Endothelial cell of umbilical vein (primary cell): Measurements from ENCODE around the gene IFNB1. TPM values are rescaled to one million over a fixed set of nuclear protein-coding genes. Genes with fewer than 3 reads are reported as not detected.

Experiments
- BruUV-seq: library from RNA; stranded (reverse); fragments of 400-500 nt; replicated peaks from 2 replicates; lab custom pipeline; 2021; lab: Mats Ljungman, UMichigan
- CTCF ChIA-PET: fragments of 300-600, 350-600 bp; sonication (Branson Sonifier 250); formaldehyde crosslinking; loops from one replicate; lab custom pipeline; 2021; ENCODE audit warnings: antibody characterized with exemption, inconsistent platforms; lab: Charles Lee
- POLR2A ChIA-PET: fragments of 300-600, 350-600 bp; sonication (Branson Sonifier 250); formaldehyde crosslinking; loops from one replicate; lab custom pipeline; 2021; ENCODE audit warnings: antibody characterized with exemption, inconsistent platforms; lab: Charles Lee
- DNase-seq: peaks from one replicate; pipeline ENCODE4 v3.0.0-alpha.2; 2011; ENCODE audit warnings: low read depth, low spot score
- FAIRE-seq: peaks from 2 replicates; lab custom pipeline; 2011; peaks lifted over from hg19 to GRCh38; lab: Jason Lieb, UNC
- H2AFZ ChIP-seq: 2 replicates; pipeline ENCODE4 v1.6.0; 2012; ENCODE audit warnings: low read depth, low read length, control low read depth, inconsistent platforms
- H3K27ac ChIP-seq: 2 replicates; pipeline ENCODE4 v1.5.1; 2011; ENCODE audit warnings: low read depth, mild to moderate bottlenecking, control low read depth, low read length, moderate library complexity; ENCODE audit not compliant: insufficient read depth
- H3K27me3 ChIP-seq, 2 experiments: 2 replicates each; pipeline versions ENCODE4 v1.6.0 to v1.6.1; 2011; ENCODE audit warnings: low read length in 2 of 2, mixed read lengths in 1 of 2; ENCODE audit not compliant: control insufficient read depth in 2 of 2, insufficient read depth in 2 of 2
- H3K36me3 ChIP-seq, 2 experiments: 2 replicates in 1 of 2; 3 replicates in 1 of 2; pipeline ENCODE4 v1.5.1; 2011; ENCODE audit warnings: low read length in 2 of 2, mild to moderate bottlenecking in 1 of 2, moderate library complexity in 1 of 2; ENCODE audit not compliant: control insufficient read depth in 2 of 2, insufficient read depth in 2 of 2; ENCODE audit errors: extremely low read depth in 1 of 2
- H3K4me1 ChIP-seq: 3 replicates; pipeline ENCODE4 v1.5.1; 2011; ENCODE audit warnings: mild to moderate bottlenecking, low read length; ENCODE audit not compliant: control insufficient read depth, insufficient read depth; ENCODE audit errors: extremely low read depth
- H3K4me2 ChIP-seq: 2 replicates; pipeline ENCODE4 v1.6.1; 2011; ENCODE audit warnings: low read length, control low read depth, mixed read lengths; ENCODE audit not compliant: insufficient read depth
- H3K4me3 ChIP-seq, 3 experiments: fragments of 200-600 bp in 1 of 3; sonication (generic), shearing (Covaris generic) in 1 of 3; replicated peaks in 1 of 3; 2 replicates each; pipeline ENCODE4 v1.5.1; 2011 to 2016; ENCODE audit warnings: control low read depth in 3 of 3, low read length in 3 of 3, mild to moderate bottlenecking in 2 of 3, inconsistent platforms in 1 of 3, low read depth in 1 of 3, moderate library complexity in 1 of 3; ENCODE audit not compliant: insufficient read depth in 1 of 3
- H3K79me2 ChIP-seq: 2 replicates; pipeline ENCODE4 v1.6.0; 2012; ENCODE audit warnings: low read length, inconsistent platforms; ENCODE audit not compliant: control insufficient read depth, insufficient read depth
- H3K9ac ChIP-seq: replicated peaks from 2 replicates; pipeline ENCODE3; 2011; ENCODE audit warnings: low read length, control low read depth; ENCODE audit not compliant: insufficient read depth; ENCODE audit errors: extremely low read depth
- H3K9me1 ChIP-seq: replicated peaks from 3 replicates; pipeline ENCODE4 v1.6.0; 2011; ENCODE audit warnings: mild to moderate bottlenecking, low read length; ENCODE audit not compliant: control insufficient read depth, insufficient read depth; ENCODE audit errors: extremely low read depth
- H3K9me3 ChIP-seq: replicated peaks from 2 replicates; pipeline ENCODE4 v1.5.1; 2012; ENCODE audit warnings: low read length, inconsistent platforms; ENCODE audit not compliant: control insufficient read depth, insufficient read depth
- H4K20me1 ChIP-seq: replicated peaks from 2 replicates; pipeline ENCODE3; 2011; ENCODE audit warnings: mild to moderate bottlenecking, low read length; ENCODE audit not compliant: control insufficient read depth, insufficient read depth; ENCODE audit errors: extremely low read depth
- CTCF ChIP-seq, 2 donors: IDR thresholded peaks; 1 replicate in 1 of 2; 2 replicates in 1 of 2; pipeline ENCODE4 v1.5.1; 2011; ENCODE audit warnings: low read length in 2 of 2, mild to moderate bottlenecking in 2 of 2, moderate library complexity in 2 of 2, control low read depth in 1 of 2, inconsistent platforms in 1 of 2, low read depth in 1 of 2; ENCODE audit not compliant: insufficient read depth in 1 of 2; ENCODE audit errors: extremely low read depth in 1 of 2
- EZH2 ChIP-seq: IDR thresholded peaks from 2 replicates; pipeline ENCODE4 v1.6.1; 2012; ENCODE audit warnings: borderline replicate concordance, low read depth, mild to moderate bottlenecking, moderate library complexity, low read length, inconsistent platforms; ENCODE audit not compliant: severe bottlenecking
- FOS ChIP-seq: IDR thresholded peaks from 2 replicates; pipeline ENCODE4 v1.6.1; 2011; ENCODE audit warnings: mild to moderate bottlenecking, low read length, moderate library complexity, borderline replicate concordance; ENCODE audit not compliant: insufficient read depth
- GATA2 ChIP-seq: IDR thresholded peaks from 2 replicates; pipeline ENCODE4 v1.7.0; 2011; ENCODE audit warnings: low read depth, mild to moderate bottlenecking, moderate library complexity, mixed read lengths, low read length; ENCODE audit not compliant: insufficient read length, insufficient read depth
- JUN ChIP-seq: IDR thresholded peaks from 2 replicates; pipeline ENCODE4 v1.6.1; 2011; ENCODE audit warnings: borderline replicate concordance, low read depth; ENCODE audit not compliant: insufficient read length, insufficient read depth
- MAX ChIP-seq: IDR thresholded peaks from 2 replicates; pipeline ENCODE4 v1.6.1; 2011; ENCODE audit not compliant: insufficient read depth, insufficient read length
- MYC ChIP-seq: IDR thresholded peaks from one replicate; pipeline ENCODE4 v1.6.1; 2011; ENCODE audit warnings: mild to moderate bottlenecking, low read depth, low read length
- POLR2A ChIP-seq: IDR thresholded peaks from 2 replicates; pipeline ENCODE4 v1.6.1; 2012; ENCODE audit warnings: low read depth, mild to moderate bottlenecking, control low read depth, low read length
- POLR2AphosphoS5 ChIP-seq: IDR thresholded peaks from 2 replicates; pipeline ENCODE4 v1.6.1; 2012; ENCODE audit warnings: low read depth, mild to moderate bottlenecking, control low read depth, low read length, moderate library complexity; ENCODE audit not compliant: insufficient read depth
- dilution Hi-C: fragments of 300-500 bp; cut with MboI; formaldehyde crosslinking; loops from one replicate; pipeline ENCODE4 v1.15.0; 2019; ENCODE audit warnings: low sequenced_read_pairs; ENCODE audit not compliant: extremely low pct_ligation_motif_present
- intact Hi-C: fragments of 100-400 bp; cut with micrococcal nuclease; formaldehyde crosslinking; loops from one replicate; pipeline ENCODE4 v1.10.0; 2022
- polyA plus RNA-seq, 4 experiments: library from polyadenylated mRNA; depleted of rRNA in 3 of 4; stranded (reverse) in 3 of 4; unstranded in 1 of 4; fragments of >200 nt; gene quantifications; 2 replicates each; pipeline versions ENCODE4 v1.2.1 to v1.2.3, GENCODE V29; 2011 to 2012; ENCODE audit warnings: missing spikeins in 1 of 4
- total RNA-seq: library from RNA; stranded (reverse); gene quantifications from 2 replicates; pipeline ENCODE4 v1.2.3, GENCODE V29; 2021

The IFNB1 gene
- total and polyA plus RNA-seq, 2 donors (not counting 3 experiments of a cell fraction or from before 2014, with no cell fraction given): not detected

- no peaks in the 10 kb centered on the region for H4K20me1 ChIP-seq
- ChIA-PET CTCF (no interaction called here), POLR2A (no interaction called here)
- no peaks in the 10 kb centered on the region for H3K9me1 ChIP-seq
- H3K27ac ChIP-seq: no peak overlapping the region
- no peak overlapping the region for H3K4me2 ChIP-seq
- FAIRE-seq (no peak), DNase-seq (no peak)
- no peak overlapping the region for H3K4me3 ChIP-seq
- dilution Hi-C loops (no loop called here), intact Hi-C loops (no loop called here)
- H3K27me3 ChIP-seq: no peaks in the 10 kb centered on the region
- no peak overlapping the region for H2AFZ ChIP-seq
- no peaks in the 10 kb centered on the region for H3K9me3 ChIP-seq
- H3K79me2 ChIP-seq: no peaks in the 10 kb centered on the region
- H3K4me1 ChIP-seq: peaks cover 11% of the 10 kb centered on the region
- H3K9ac ChIP-seq: no peak overlapping the region
- BruUV-seq: no TSS peak
- no peaks in the 10 kb centered on the region for H3K36me3 ChIP-seq
- TF ChIP-seq GATA2: no peak
- no peak for TF ChIP-seq JUN
- TF ChIP-seq FOS: no peak
- no peak for TF ChIP-seq POLR2AphosphoS5
- no peak for TF ChIP-seq CTCF (IDR thresholded peaks at IDR 0.05; ENCODE audit: extremely low read depth in 1 of 2, insufficient read depth in 1 of 2, low read depth in 1 of 2, low read length in 2 of 2)
- TF ChIP-seq POLR2A: no peak
- TF ChIP-seq MAX: no peak
- no peak for TF ChIP-seq MYC
- TF ChIP-seq EZH2: no peak
These were observed 8.8 kb upstream of the IFNB1 start for GRCh38 chr9:21086538-21086937.
